DOHH2 (cell line): ENCODE results near the gene CNIH2.

Source experiments
- EZH2phosphoT487 ChIP-seq: fragments of 200-600 bp; sonication (generic); IDR thresholded peaks from 2 replicates; pipeline ENCODE4 v1.6.1; 2017; ENCODE audit warnings: borderline replicate concordance, mild to moderate bottlenecking, antibody characterized with exemption, low read length, moderate library complexity, mixed read lengths
- TF ChIP-seq, protein P1 (sequence below): fragments of 200-600 bp; sonication (generic); IDR thresholded peaks from one replicate; pipeline ENCODE4 v1.5.1; 2014; ENCODE audit warnings: antibody characterized with exemption, mild to moderate bottlenecking, low read depth, low read length; ENCODE audit not compliant: poor library complexity, severe bottlenecking

GRCh38 chr11:66262696-66263095 is 15.3 kb upstream of the CNIH2 start:
- TF ChIP-seq, protein P1, sequence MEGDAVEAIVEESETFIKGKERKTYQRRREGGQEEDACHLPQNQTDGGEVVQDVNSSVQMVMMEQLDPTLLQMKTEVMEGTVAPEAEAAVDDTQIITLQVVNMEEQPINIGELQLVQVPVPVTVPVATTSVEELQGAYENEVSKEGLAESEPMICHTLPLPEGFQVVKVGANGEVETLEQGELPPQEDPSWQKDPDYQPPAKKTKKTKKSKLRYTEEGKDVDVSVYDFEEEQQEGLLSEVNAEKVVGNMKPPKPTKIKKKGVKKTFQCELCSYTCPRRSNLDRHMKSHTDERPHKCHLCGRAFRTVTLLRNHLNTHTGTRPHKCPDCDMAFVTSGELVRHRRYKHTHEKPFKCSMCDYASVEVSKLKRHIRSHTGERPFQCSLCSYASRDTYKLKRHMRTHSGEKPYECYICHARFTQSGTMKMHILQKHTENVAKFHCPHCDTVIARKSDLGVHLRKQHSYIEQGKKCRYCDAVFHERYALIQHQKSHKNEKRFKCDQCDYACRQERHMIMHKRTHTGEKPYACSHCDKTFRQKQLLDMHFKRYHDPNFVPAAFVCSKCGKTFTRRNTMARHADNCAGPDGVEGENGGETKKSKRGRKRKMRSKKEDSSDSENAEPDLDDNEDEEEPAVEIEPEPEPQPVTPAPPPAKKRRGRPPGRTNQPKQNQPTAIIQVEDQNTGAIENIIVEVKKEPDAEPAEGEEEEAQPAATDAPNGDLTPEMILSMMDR: no peak
- no peak for TF ChIP-seq EZH2phosphoT487
